Measurements from ENCODE around the gene TNFAIP8L2. TPM values are rescaled to one million over a fixed set of nuclear protein-coding genes. Genes with fewer than 3 reads are reported as not detected.
"Not testable (repeated sequence)": the region's sequence is repeated elsewhere in the genome, so short reads cannot be mapped to it uniquely, and the experiment has no call there.

Gene TNFAIP8L2
- total and polyA plus RNA-seq, 2 of the 4 experiments (the other 2 are of a cell fraction): not detected

GRCh38 chr1:151199873-151200581, 43.6 kb downstream of the TNFAIP8L2 start:
- peak overlapping the region; percentile 97 for H3K9ac ChIP-seq (ENCODE audit: low read depth, low read length)
- ATAC-seq (ENCODE audit: low read depth) (peak; percentile 35), DNase-seq (peak; percentile 94)
- peak overlapping the region; percentile 96 for H3K27ac ChIP-seq (ENCODE audit: insufficient read depth, low read length)
- H4K5ac ChIP-seq (ENCODE audit: low read depth, low read length): peak overlapping the region; percentile 73
- no peaks in the 10 kb centered on the region for H3K9me3 ChIP-seq (ENCODE audit: control insufficient read depth, insufficient read depth, low read length)
- peak overlapping the region; percentile 99 for H3K4ac ChIP-seq (ENCODE audit: low read depth, low read length)
- ChIA-PET POLR2A (ENCODE audit: unreplicated experiment) (no interaction called here), CTCF (interaction anchor here (0.9 kb wide), 1 partner anchor 52 kb away, joined by 4 read pairs; no protein-coding TSS in a partner anchor)
- H4K91ac ChIP-seq (ENCODE audit: insufficient read depth, low read depth, low read length): peak overlapping the region; percentile 98
- peak overlapping the region; percentile 65; the same call in 1 of the 2 replicates for H3K18ac ChIP-seq (ENCODE audit: low read depth, low read length)
- peak overlapping the region; percentile 100 for H2AK5ac ChIP-seq (ENCODE audit: low read depth, low read length)
- peaks cover 7 to 30% of the 10 kb centered on the region in 2 experiments; a peak in 3 of 4 replicates for H3K79me1 ChIP-seq (ENCODE audit: low read depth in 1 of 2, low read length in 2 of 2)
- H4K8ac ChIP-seq (ENCODE audit: low read depth in 2 of 2, low read length in 2 of 2): peak overlapping the region; percentile 95 to 96
- H3K14ac ChIP-seq (replicated peaks; ENCODE audit: low read depth, low read length): peak overlapping the region; percentile 100; the same call in 1 of the 2 replicates
- WGBS, 2 experiments (ENCODE audit: extremely low coverage in 2 of 2, insufficient read length in 1 of 2): 0% methylated on average over 4 of the region's 11 CpGs; no CpG with 5 or more reads in 1 of the 2 experiments
- TF ChIP-seq CTCF (conservative IDR thresholded peaks at IDR 0.05; ENCODE audit: low read depth, low read length) (no peak), FOS (IDR thresholded peaks at IDR 0.05; ENCODE audit: low read depth, low read length) (peak; percentile 30; the same call in 1 of the 2 replicates), CEBPB (IDR thresholded peaks at IDR 0.05; ENCODE audit: low read depth, low read length) (peak; percentile 94)
- H2BK20ac ChIP-seq (ENCODE audit: low read depth, low read length): 0 out of 2 replicates have a peak overlapping the region, but pooled peaks have one; percentile 0
- H3K4me2 ChIP-seq (ENCODE audit: low read depth, low read length): peak overlapping the region; percentile 98
- H2BK5ac ChIP-seq (ENCODE audit: low read depth, low read length, poor library complexity, severe bottlenecking): peak overlapping the region; percentile 89
- H3K9me1 ChIP-seq (ENCODE audit: insufficient read depth, low read length): peaks cover 7% of the 10 kb centered on the region; the same call in 1 of the 2 replicates
- peak overlapping the region; percentile 69 for H2BK120ac ChIP-seq (ENCODE audit: low read depth, low read length)
- peak overlapping the region; percentile 82; the same call in 1 of the 2 replicates for H3K56ac ChIP-seq (ENCODE audit: extremely low read depth, insufficient read depth, low read length)
- intact Hi-C loops (cut with micrococcal nuclease) (loop anchor here (1.0 to 5.0 kb wide), 3 partner anchors 50 to 537 kb away; no protein-coding TSS in a partner anchor), in situ Hi-C loops (cut with MboI; ENCODE audit: low sequenced_read_pairs) (loop anchor here (5.0 to 10.0 kb wide), 2 partner anchors 52 to 205 kb away; partner anchors contain the start of gene PSMD4), dilution Hi-C loops (cut with HindIII; ENCODE audit: low sequenced_read_pairs, unreplicated experiment) (no loop called here)
- BruUV-seq (replicated peaks): no TSS peak
- peaks cover 5% of the 10 kb centered on the region; the same call in 1 of the 2 replicates for H3K4me1 ChIP-seq (ENCODE audit: control insufficient read depth, insufficient read depth, low read length)
- H2BK15ac ChIP-seq (ENCODE audit: low read depth, low read length): peak overlapping the region; percentile 23; the same call in 1 of the 3 replicates
- H2AFZ ChIP-seq (replicated peaks; ENCODE audit: low read length, poor library complexity): no peak overlapping the region
- peak overlapping the region; percentile 84 for H2AK9ac ChIP-seq (replicated peaks; ENCODE audit: low read depth, low read length, poor library complexity)
- peaks cover 51% of the 10 kb centered on the region for H4K20me1 ChIP-seq (ENCODE audit: insufficient read depth, low read length)
- peaks cover 10% of the 10 kb centered on the region for H3K36me3 ChIP-seq (ENCODE audit: control insufficient read depth, insufficient read depth, low read length)
- peak overlapping the region; percentile 99; the same call in 1 of the 2 replicates for H3K23ac ChIP-seq (ENCODE audit: low read depth, low read length)
- no peaks in the 10 kb centered on the region for H3K27me3 ChIP-seq (ENCODE audit: control insufficient read depth, insufficient read depth, low read length)
- peak overlapping the region; percentile 98 for H3K4me3 ChIP-seq (ENCODE audit: insufficient read depth, low read depth, low read length)

GRCh38 chr1:151205381-151205965, 49.0 kb downstream of the TNFAIP8L2 start:
- H3K9me3 ChIP-seq (ENCODE audit: control insufficient read depth, insufficient read depth, low read length); H3K27me3 ChIP-seq (ENCODE audit: control insufficient read depth, insufficient read depth, low read length); DNase-seq; H2BK5ac ChIP-seq (ENCODE audit: low read depth, low read length, poor library complexity, severe bottlenecking); intact Hi-C loops (cut with micrococcal nuclease); H3K27ac ChIP-seq (ENCODE audit: insufficient read depth, low read length); H4K91ac ChIP-seq (ENCODE audit: insufficient read depth, low read depth, low read length); H3K4me1 ChIP-seq (ENCODE audit: control insufficient read depth, insufficient read depth, low read length); H2AK5ac ChIP-seq (ENCODE audit: low read depth, low read length); H3K18ac ChIP-seq (ENCODE audit: low read depth, low read length); H3K23ac ChIP-seq (ENCODE audit: low read depth, low read length); H4K8ac ChIP-seq (ENCODE audit: low read depth in 2 of 2, low read length in 2 of 2); H4K5ac ChIP-seq (ENCODE audit: low read depth, low read length); H3K9ac ChIP-seq (ENCODE audit: low read depth, low read length); H2BK120ac ChIP-seq (ENCODE audit: low read depth, low read length); in situ Hi-C loops (cut with MboI; ENCODE audit: low sequenced_read_pairs); H2AFZ ChIP-seq (replicated peaks; ENCODE audit: low read length, poor library complexity); H3K9me1 ChIP-seq (ENCODE audit: insufficient read depth, low read length); H3K4me3 ChIP-seq (ENCODE audit: insufficient read depth, low read depth, low read length); H3K14ac ChIP-seq (replicated peaks; ENCODE audit: low read depth, low read length); dilution Hi-C loops (cut with HindIII; ENCODE audit: low sequenced_read_pairs, unreplicated experiment); H2BK15ac ChIP-seq (ENCODE audit: low read depth, low read length); BruUV-seq (replicated peaks); CTCF ChIA-PET; POLR2A ChIA-PET (ENCODE audit: unreplicated experiment); H3K56ac ChIP-seq (ENCODE audit: extremely low read depth, insufficient read depth, low read length); H3K4ac ChIP-seq (ENCODE audit: low read depth, low read length); H2BK20ac ChIP-seq (ENCODE audit: low read depth, low read length); ATAC-seq (ENCODE audit: low read depth); H3K4me2 ChIP-seq (ENCODE audit: low read depth, low read length); H2AK9ac ChIP-seq (replicated peaks; ENCODE audit: low read depth, low read length, poor library complexity): not testable (repeated sequence)
- peaks cover 79% of the 10 kb centered on the region for H4K20me1 ChIP-seq (ENCODE audit: insufficient read depth, low read length)
- peaks cover 0 to 50% of the 10 kb centered on the region in 2 experiments; a peak in 2 of 4 replicates for H3K79me1 ChIP-seq (ENCODE audit: low read depth in 1 of 2, low read length in 2 of 2)
- 97% methylated on average over 7 of the region's 12 CpGs; no CpG with 5 or more reads in 1 of the 2 experiments for WGBS, 2 experiments (ENCODE audit: extremely low coverage in 2 of 2, insufficient read length in 1 of 2)
- H3K36me3 ChIP-seq (ENCODE audit: control insufficient read depth, insufficient read depth, low read length): peaks cover 36% of the 10 kb centered on the region

Measured in IMR-90 (cell line).